CD4-positive, alpha-beta T cell treated with Interferon alpha-2 for 1 hour (primary cell): Measurements from ENCODE around the gene CHRNG.
A peak's percentile ranks its signal among the peaks of the same experiment; 100 is the strongest.
"Not testable (repeated sequence)": the region's sequence is repeated elsewhere in the genome, so short reads cannot be mapped to it uniquely, and the experiment has no call there.

Experiments used
- DNase-seq, 2 donors: peaks; one replicate each; pipeline ENCODE4 v3.0.0-alpha.2; 2020 to 2022

CHRNG gene

DNA sequence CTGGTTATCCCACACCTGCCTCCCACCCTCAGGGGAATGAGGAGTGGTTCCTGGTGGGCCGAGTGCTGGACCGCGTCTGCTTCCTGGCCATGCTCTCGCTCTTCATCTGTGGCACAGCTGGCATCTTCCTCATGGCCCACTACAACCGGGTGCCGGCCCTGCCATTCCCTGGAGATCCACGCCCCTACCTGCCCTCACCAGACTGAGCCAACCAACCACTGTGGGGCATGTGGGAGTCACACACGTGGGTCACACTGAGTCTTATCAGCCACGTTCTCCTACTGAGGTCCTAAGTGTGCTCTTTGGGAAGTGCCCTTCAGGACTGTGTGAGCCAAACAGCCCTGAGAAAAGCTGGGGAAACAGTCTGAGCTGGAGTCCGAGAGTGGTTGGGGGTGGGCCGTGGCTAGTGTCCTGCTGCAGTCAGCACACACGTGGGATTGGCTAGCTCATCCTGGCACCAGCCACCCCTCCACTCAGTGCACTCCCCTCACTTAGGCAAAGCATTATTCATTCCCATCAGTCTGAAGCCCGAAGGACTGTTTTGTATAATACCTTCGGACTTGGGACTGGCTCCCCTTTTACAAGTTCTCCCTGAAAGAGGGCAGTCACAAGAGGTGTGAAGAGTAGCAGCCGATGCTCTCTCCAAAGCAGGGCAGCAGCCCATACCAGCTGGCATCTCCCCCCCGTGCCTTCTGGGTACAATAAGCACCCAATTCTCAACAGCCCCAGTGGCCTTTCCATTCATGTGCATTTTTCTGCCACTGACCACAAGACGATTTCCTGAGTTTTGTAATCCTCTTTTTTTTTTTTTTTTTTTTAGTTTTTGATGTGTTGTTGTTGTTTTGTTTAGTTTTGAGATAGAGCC is 6.3 kb downstream of the CHRNG start:
- DNase-seq, result no peak

DNA sequence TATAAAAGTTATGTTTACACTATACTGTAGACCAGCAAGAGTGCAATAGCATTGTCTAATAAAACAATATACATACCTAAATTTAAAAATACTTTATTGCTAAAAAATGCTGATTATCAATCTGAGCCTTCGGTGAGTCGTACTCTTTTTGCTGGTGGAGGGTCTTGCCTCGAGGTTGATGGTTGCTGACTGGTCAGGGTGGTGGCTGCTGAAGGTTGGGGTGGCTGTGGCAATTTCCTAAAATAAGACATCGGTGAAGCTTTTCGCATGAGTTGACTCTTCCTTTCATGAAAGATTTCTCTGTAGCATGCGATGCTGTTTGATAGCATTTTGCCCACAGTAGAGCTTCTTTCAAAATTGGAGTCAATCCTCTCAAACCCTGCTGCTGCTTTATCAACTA is 8.5 kb downstream of the CHRNG start:
- no peak for DNase-seq

DNA sequence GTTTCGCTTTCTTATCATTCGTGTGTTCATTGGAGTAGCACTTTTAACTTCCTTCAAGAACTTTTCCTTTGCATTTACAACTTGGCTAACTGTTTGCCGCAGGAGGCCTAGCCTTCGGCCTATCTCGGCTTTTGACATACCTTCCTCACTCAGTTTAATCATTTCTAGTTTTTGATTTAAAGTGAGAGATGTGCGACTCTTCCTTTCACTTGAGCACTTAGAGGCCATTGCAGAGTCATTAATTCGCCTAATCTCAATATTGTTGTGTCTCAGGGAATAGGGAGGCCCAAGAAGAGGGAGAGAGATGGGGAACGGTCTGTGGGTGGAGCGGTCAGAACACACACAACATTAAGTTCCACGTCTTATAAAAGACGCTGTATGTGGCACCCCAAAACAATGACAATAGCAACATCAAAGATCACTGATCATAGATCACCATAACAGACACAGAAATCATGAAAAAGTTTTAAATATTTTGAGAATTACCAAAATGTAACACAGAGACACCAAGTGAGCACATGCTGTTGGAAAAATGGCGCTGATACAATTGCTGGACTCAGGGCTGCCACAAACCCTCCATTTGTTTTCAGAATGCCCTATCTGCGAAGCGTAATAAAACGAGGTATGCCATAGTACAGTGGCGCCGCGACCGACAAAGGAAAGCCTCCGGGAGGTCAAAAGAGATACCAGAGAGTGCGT is 10.3 kb downstream of the CHRNG start:
- no peak for DNase-seq

DNA sequence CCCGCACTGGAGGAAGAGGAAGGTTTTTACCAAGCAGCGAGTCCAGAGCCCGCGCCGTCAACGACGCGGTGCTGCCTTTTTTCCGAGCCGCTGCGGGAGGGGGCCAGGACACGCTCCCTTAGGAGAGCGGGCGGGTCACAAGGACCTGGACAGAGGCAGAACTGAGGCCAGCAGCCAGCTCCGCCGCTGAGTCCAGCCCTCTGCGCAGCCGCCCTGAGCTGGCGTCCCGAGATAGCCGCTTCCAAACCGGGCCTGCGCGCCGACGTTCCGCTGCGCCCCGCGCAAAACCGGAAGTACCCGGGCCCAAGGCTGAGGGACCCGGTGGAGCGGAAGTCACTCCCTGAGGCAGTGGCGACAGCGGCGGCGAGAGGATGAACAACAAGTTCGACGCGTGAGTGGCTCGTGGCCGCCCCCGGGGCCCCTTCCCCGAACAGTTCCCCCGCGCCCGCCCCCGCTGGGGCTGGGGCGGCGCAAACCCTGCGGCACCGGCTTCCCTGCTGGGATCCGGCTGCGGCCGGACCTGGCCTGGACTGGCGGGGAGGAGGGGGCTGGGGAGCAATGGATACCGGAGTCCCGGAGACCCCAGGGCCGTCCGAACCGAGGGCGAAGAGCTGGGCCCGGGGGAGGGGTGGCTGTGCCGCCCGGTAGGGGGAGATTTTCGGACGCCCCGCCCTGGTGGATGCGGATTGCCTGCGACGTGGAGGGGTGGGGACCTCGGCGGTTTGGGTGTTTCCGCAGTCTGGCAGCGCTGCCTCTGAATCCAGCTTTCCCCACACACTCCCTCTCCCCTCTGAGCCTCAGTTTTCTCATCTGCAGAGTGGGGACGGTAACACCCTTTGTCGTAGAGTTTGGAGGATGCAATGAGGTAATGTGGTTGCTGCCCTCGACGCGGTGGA is 11.1 kb downstream of the CHRNG start, which contains the start of the genes EIF4E2 and TIGD1:
Gene EIF4E2, plus strand, starts transcription at position 336 of the 896 bp plus-strand sequence. Its CDS starts 36 bp downstream, at position 372.
Gene TIGD1, minus strand, starts transcription at position 204 of the 896 bp plus-strand sequence. CDS start 675 bp downstream, outside the sequence.
- peak; percentile 90 to 92 for DNase-seq

DNA sequence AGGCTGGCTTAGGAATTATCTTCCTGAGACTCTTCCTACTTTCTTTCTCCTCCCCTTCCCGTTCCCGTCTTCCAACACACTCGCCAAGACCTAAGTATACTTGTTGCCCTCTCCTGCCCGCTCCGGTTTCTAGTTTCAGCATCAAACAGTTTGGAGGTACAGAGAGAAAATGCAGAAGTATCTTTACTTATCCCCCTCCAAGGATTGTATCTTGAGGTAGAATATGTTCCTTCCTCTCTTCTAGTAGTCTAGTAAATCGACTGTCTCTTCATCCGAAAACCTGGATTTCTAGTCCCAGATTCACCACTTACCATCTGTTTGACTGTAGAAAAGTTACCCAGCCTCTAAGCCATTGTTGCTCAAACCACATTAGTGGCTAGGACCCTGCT is 11.8 kb downstream of the CHRNG start:
- no peak for DNase-seq

DNA sequence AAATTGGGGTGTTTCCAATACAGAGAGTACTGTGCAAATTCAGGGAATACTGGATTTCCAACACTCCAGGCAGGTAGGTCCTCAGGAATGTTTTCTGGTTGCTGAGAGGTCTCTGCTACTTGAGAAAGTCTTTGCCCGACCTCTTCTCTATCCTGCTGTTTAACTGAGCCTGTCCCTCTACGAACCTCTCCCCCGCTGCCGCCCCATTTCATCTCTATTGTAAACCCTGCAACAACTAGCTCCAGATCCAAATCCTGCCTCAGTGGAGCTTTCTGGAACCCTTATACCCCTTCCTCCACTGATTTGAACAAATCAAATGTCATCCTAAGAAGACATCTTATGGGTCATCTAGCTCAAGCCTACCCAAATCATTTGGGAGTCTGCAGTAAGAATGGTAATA is 12.3 kb downstream of the CHRNG start:
- DNase-seq, result no peak

DNA sequence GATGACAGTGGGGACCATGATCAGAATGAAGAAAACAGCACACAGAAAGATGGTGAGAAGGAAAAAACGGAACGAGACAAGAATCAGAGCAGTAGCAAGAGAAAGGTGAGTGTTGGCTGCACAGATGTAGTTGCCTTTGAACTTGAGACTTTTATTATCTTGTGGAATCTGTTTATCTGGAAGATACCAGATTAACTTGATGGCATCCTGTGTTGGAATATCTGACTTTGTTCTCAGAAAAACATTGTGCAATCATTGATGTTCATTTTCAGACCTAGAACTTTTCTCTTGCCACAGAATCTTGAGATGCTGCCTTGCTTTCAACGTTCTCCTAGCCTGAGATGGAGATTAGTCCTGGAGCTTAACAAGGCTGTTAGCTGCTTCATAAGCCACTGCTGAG is 16.9 kb downstream of the CHRNG start:
- DNase-seq, result no peak

DNA sequence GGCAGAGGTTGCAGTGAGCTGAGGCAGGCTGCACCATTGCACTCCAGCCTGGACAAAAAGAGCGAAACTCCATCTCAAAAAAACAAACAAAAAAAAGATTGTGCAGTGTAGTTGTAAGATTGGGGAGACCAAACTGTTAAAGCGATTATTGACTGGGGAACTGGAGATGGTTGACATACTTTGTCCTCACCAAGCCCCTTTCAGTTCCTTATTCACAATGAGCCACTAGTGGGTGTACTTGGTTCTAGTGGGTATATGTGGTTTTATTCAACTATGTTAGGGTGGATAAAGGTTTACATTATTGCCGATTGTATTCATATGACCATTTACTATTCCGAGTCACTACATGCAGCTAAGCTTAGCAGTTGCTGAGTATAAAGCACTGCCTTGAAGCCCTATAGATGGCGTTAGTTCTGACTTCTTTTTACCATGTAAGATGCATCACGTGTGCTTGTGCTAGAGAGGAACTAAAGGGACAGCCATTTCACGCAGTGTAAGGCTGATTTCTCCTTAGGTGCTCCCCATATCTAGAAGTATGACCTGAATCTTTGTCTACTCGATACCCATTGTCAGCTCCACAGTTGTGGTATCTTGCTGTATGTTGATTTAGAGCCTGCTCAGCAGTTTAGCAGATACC is 23.1 kb downstream of the CHRNG start:
- no peak for DNase-seq

DNA sequence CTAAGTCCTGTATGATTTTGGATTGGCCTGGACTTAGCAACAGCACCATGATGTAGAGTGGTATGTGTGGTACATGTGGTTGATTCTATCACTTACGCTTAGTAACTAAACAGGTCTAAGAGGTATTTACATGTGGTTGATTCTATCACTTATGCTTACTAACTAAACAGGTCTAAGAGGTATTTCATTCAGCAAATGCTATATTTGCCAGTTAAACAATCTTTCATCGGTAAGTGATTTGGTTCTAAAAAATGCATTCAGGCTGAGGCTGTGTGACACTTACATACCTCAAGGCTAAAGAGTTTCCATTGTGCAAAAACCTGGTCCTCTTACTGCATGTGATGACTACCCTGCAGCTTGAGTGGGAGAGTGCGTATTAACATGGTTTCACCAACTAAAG is 24.1 kb downstream of the CHRNG start:
- DNase-seq, result no peak

DNA sequence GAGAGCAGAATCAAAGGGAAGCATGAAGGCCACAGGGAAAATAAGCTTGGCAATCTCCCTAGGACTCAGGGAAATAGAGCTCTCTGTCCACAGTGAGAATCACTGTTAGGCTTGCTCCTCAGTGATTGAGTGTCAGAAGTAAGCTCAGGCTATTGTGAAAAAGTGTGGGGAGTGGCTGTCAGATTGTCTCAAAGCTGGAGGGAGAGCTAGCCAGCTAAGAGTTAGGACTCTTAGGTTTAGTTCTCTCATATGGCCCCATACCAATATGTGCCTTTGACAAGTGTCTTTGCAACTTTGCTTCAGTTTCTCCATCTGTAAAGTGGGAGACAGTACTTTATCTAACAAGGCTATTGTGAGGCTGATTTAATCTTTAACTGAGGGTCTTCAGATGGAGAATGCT is 28.2 kb downstream of the CHRNG start:
- DNase-seq, result no peak

DNA sequence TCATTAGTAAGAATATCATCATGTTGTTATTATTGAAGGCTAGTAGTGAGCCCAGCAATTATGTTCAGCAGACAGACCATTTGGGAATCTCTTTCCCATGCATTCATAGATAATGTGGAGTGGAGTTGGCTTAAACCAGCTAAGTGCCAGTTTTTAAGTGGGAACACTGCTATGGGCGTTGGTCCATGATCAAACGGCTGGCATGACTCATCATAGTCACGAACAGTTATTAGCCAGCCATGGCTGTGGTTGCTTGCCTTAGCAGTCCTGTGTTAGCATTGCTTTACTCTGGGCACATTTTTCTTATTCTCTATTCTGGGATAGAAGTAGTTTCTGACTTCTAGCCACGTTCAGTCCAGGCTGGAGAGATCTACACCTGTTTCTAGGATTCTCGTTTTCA is 28.7 kb downstream of the CHRNG start:
- no peak for DNase-seq

DNA sequence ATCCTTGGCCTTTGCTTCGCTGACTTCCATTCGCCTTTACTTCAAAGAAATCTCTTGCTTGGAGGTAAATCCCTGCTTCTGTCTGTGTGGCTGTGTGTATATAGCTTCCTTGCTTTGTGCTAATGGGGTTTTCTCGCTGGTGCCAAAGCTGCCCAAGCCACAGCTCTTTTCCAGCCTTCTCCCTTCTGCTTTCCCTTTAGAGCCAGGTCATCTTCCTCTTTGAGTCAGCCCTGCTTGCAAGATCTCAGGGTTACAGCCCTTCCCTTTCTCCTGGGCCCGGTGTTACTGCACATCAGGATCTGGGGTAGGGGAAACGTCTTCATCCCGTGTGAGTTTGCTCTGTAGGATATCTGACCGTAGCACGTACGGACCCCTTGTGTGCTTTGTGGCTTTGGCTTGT is 30.0 kb downstream of the CHRNG start:
- no peak for DNase-seq

DNA sequence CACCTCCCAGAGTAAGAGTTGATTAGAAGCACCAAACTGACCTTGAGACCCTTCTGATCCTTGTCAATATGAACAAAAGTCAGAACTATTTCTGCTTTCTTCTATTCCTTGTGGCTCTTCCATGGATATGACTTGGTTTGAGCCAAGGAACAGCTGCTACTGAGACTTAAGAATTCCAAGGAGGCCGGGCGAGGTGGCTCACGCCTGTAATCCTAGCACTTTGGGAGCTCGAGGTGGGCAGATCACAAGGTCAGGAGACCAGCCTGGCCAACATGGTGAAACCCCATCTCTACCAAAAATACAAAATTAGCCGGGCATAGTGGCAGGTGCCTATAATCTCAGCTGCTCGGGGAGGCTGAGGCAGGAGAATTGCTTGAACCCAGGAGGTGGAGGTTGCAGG is 31.0 kb downstream of the CHRNG start:
- not testable (repeated sequence) for DNase-seq

DNA sequence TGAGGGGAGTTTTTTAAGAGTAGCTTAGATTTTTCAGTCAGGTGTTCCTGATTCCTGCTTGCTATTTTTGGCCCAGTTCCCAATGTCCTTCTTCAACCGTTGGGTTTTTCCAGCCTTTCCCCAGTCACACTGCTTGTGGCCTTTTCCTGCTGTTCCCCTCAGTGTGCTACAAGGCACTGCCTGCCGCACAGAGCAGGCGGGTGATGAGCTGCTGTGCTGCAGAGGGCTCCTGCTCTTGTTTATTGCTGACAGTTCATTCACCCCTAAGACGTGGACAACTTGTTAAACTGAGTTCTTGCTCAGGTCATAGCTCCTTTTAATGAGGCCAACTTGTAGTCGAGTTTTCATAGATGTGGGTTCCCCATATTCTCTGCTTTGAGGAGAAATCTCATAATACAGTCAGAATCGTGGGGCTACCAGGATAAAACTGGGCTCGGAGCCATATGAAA is 31.6 kb downstream of the CHRNG start:
- DNase-seq, result no peak

DNA sequence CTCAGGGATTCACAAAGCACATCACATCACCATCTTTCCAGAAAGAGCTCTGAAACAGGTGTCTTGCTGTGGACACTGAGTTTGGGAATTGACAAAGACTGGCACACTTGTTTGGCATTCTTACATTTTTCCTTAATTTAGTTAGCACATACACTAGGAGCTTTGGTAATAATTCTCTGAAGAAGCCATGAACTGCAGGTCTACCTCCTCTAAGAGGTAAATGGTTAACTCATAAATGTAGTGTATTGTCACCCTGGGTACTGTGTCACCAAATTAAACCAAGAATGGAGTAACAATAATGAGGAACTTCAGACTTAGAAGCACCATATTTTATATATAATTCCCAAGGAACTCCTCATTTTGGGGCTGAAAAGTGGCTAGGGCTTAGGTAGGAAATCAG is 33.5 kb downstream of the CHRNG start:
- no peak for DNase-seq

DNA sequence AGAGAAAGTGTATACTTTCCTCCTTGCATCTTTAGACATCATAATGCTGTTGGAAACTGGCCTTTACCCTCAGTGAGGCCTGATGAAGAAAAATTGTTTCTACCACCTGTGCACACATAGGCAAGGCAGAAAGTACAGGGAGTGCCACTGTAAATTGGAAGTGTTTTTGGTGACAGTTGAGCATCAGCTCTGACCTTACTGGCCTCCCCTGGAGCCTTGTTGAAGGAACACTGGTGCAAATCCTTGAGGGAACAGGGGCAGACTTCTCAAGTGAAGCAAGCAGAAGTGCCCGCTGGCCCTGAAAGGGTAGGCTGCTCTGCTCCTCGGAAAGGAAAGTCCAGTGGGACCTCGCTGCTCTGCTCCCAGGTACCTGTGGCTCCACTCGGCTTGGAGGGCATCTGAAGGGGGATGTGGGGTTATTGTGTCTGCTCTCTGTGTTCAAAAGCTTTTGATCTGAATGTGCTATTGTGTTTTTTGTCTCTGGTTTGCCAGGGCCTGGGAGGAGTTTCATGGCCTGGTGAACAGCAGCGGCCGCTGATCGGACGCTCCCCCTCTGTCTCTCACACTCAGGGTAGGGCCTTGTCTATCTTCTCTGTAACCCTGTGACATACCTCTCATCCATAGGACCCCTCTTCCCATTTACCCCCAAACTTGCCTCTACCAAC is 34.4 kb downstream of the CHRNG start:
- DNase-seq, result no peak

DNA sequence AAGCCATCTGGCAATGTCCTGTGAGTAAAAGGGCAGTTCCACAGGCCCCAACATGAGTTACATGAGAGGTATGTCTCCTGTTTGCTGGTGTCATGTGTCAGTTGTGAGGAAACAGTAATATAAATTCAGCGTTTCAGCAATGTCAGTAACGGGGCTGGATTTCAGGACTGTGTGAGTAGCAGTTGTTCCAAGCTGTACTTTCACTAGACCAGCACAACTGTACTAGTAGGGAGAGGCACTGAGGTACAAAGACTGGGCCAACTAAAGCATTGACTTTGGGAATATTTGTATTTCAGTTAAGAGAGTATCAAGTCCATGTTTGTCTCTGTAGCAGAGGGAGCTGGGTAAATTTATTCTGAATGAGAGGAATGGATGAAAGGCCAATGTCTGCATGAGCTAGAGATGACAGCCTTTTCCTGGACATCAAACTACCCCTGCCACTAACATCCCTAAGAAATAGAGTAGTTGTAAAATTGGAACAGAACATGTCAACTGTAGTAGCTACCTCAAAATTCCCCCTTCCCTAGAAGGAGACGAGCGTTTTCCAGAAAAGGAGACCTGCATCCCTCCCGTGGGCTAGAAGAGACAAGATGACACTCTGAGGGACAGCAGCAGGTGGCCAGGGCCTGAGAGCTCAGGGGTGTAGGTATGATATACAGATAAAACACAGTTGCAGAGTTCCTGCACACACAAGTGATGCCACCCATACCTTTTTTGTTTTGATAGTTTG is 35.3 kb downstream of the CHRNG start:
- DNase-seq, result no peak

DNA sequence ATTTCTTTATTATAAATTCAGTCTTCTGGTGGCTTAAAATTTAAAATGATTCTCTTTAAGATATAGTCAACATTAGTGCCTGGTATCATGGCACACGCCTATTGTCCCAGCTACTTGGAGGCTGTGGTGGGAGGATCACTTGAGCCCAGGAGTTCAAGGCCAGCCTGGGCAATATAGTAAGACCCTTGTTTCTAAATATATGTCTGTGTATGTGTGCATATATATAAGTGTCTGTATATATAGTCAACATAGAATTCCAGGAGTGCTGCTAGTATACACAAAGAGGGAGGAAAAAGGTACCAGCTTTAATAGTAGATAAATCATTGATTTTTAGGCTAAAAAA is 35.9 kb downstream of the CHRNG start:
- DNase-seq, result no peak

DNA sequence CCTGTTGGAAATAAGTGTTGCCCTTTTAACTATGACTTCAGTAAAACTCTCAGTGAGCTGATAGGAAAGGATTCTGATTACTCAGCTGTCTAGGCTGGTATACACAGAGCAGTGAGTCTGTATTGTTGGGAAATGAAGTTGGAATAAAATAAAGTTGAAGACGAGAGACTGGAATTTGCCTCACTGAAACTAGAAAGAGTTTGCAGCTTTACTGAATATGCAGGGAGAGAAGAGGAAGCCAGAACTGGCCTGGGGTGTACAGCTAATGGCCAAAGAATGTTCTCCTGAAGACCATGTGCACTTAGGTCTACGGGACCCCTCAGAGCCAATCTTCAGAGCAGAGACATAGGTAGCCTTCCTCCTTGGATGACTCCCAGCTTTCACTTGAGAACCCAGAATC is 37.5 kb downstream of the CHRNG start:
- no peak for DNase-seq

DNA sequence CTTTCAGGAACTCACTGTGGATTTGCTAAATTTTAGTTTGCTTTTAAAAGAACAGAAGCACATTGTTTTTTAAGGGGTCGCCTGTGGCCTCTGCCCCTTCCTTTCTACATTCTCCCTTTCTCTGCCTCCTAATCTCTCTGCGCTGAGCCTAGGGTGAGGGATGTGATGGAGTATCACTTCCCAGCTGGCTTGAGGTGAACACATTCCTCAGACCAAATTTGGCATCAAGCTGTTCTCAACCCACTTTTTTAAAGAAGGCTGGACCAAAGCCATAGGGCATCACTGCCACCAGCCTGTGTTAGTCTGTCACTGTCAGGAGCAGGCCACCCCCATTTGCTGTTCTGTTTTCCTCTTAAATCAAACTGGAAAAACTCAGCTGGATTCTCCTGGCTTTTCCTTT is 38.3 kb downstream of the CHRNG start:
- DNase-seq, result no peak

DNA sequence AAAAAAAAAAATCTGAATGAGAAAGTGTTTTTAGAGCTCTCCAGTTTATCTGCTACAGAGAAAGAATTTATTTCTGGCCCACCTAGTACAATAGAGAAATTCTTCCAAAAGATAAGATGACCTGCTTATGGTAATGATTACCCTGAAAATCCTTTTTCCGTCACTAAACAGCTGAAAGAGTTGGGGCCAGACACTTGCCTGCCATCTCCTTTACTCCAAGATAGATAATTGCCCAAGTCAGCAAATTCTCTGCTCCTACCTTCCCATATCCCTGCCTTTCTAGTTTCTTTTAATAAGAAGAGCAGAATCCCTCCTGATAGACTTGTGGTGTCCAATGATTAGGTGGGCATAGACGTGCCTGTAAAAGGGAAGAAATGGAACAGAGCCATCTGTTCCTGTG is 39.1 kb downstream of the CHRNG start:
- DNase-seq, result no peak

DNA sequence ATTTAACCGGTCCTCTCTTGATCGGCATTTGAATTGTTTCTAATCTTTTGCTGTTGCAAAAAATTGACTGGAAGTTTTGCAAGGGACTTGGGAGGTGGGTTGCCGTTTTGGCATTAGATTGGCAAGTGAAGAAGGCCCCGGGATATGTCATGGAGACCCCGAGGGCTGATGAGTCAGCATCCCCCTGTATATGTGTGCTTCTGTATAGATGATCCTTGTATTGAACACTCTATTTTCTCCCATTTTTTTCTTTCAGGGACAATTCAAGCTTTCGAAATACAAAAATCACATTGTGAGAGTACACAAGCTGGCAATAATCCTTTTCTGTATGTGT is 41.1 kb downstream of the CHRNG start:
- no peak for DNase-seq
